ENCODE data around the gene THPO. TPM values are rescaled to one million over a fixed set of nuclear protein-coding genes. Genes with fewer than 3 reads are reported as not detected.
A peak's percentile ranks its signal among the peaks of the same experiment; 100 is the strongest.

Gene THPO
- polyA plus RNA-seq, 3 donors: not detected

DNA sequence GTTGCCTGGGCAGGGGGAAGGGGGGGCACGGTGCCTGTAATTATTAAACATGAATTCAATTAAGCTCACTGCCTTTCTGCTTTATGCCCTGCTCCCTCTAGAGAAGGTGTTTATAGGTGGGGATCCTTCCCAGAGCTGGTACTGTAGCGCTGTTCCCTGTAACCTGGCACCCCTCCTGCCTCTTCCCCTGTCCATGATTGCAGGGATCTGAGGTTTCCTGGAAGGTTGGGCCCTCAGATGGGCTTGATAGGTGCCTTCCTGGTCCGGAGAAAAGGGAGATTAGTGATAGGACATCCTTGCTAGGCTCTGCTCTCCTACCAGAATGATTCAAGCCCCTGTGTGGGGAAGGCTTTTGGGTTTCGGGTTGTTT lies 42.7 kb downstream of the THPO start:
- no peaks in the 10 kb centered on the region for H3K9me3 Mint-ChIP-seq
- peak overlapping the region; percentile 78 to 87 for H3K27ac ChIP-seq (ENCODE audit: low read depth in 1 of 2, low read length in 2 of 2)
- TF ChIP-seq CTCF (IDR thresholded peaks at IDR 0.05): no peak
- no peaks in the 10 kb centered on the region for H3K9me3 ChIP-seq (replicated peaks in 1 of 2; ENCODE audit: control insufficient read depth in 1 of 2, insufficient read depth in 1 of 2, low read length in 2 of 2)
- peaks cover 50% of the 10 kb centered on the region for H4K20me1 ChIP-seq (ENCODE audit: insufficient read depth, low read length)
- peaks cover 65 to 66% of the 10 kb centered on the region in 2 donors for H3K36me3 Mint-ChIP-seq
- peaks cover 0 to 15% (median 10%) of the 10 kb centered on the region in 3 donors for H3K27me3 Mint-ChIP-seq (ENCODE audit: low read depth in 3 of 3)
- H2AFZ ChIP-seq (ENCODE audit: insufficient read depth, low read depth, low read length, poor library complexity, severe bottlenecking): peak overlapping the region; percentile 78
- peak overlapping the region; percentile 84 for H3K9ac ChIP-seq (ENCODE audit: insufficient read depth, low read length, poor library complexity, severe bottlenecking)
- H3K4me2 ChIP-seq (replicated peaks; ENCODE audit: extremely low read depth, low read length, poor library complexity, severe bottlenecking): peak overlapping the region; percentile 85
- peaks cover 0 to 4% of the 10 kb centered on the region in 2 donors for H3K27me3 ChIP-seq (ENCODE audit: control insufficient read depth in 2 of 2, insufficient read depth in 2 of 2, low read length in 2 of 2)
- no peak for DNase-seq
- peak overlapping the region; percentile 90 to 97 for H3K4me3 Mint-ChIP-seq
- WGBS (ENCODE audit: insufficient coverage): 50% methylated on average over 1 of the region's 4 CpGs
- intact Hi-C loops (cut with micrococcal nuclease): no loop called here
- peaks cover 39% of the 10 kb centered on the region for H3K4me1 Mint-ChIP-seq
- H3K4me1 ChIP-seq (ENCODE audit: control insufficient read depth in 1 of 2, insufficient read depth in 2 of 2, low read length in 2 of 2): peaks cover 27 to 33% of the 10 kb centered on the region in 2 donors
- peaks cover 22% of the 10 kb centered on the region for H3K79me2 ChIP-seq (ENCODE audit: insufficient read depth, low read length)
- H3K4me3 ChIP-seq (replicated peaks in 1 of 3; ENCODE audit: low read depth in 2 of 3, low read length in 3 of 3): peak overlapping the region in 2 of 3 experiments; percentile 78 to 84
- peaks cover 50 to 51% of the 10 kb centered on the region in 2 donors for H3K36me3 ChIP-seq (replicated peaks in 1 of 2; ENCODE audit: control insufficient read depth in 1 of 2, insufficient read depth in 2 of 2, low read length in 2 of 2)
- peak overlapping the region; percentile 93 to 97 (median 97) for H3K27ac Mint-ChIP-seq

DNA sequence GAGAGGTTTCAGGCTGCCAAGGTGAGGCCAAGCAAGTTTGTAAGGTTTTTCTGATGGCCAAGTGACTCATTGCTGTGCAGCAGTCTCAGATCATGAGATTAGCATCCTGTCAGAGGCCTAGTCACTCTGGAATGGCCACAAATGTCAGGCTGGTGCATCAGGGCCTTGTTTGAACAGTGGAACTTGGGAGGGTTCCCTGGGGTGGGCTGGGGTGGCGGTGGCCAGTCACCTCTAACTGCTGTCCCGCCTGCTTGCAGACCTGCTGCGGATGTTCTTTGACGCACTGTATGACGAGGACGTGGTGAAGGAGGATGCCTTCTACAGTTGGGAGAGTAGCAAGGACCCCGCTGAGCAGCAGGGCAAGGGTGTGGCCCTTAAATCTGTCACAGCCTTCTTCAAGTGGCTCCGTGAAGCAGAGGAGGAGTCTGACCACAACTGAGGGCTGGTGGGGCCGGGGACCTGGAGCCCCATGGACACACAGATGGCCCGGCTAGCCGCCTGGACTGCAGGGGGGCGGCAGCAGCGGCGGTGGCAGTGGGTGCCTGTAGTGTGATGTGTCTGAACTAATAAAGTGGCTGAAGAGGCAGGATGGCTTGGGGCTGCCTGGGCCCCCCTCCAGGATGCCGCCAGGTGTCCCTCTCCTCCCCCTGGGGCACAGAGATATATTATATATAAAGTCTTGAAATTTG lies 43.4 kb downstream of the THPO start:
- peaks cover 27 to 32% of the 10 kb centered on the region in 2 donors for H3K4me1 ChIP-seq (ENCODE audit: control insufficient read depth in 1 of 2, insufficient read depth in 2 of 2, low read length in 2 of 2)
- TF ChIP-seq CTCF (IDR thresholded peaks at IDR 0.05): no peak

More for the DNA sequence above, 43.4 kb downstream of the THPO start:
- H3K27me3 Mint-ChIP-seq (ENCODE audit: low read depth in 3 of 3): peaks cover 0 to 15% (median 10%) of the 10 kb centered on the region in 3 donors
- 66% methylated on average over 5 of the region's 15 CpGs for WGBS (ENCODE audit: insufficient coverage)
- Histone ChIP-seq H4K20me1 (ENCODE audit: insufficient read depth, low read length) (peaks cover 50% of the 10 kb centered on the region), H3K36me3 (replicated peaks in 1 of 2; ENCODE audit: control insufficient read depth in 1 of 2, insufficient read depth in 2 of 2, low read length in 2 of 2) (peaks cover 56 to 57% of the 10 kb centered on the region in 2 donors), H3K27ac (ENCODE audit: low read depth in 1 of 2, low read length in 2 of 2) (peak overlapping the region; percentile 78 to 87), H3K4me3 (replicated peaks in 1 of 3; ENCODE audit: low read depth in 2 of 3, low read length in 3 of 3) (no peak overlapping the region), H2AFZ (ENCODE audit: insufficient read depth, low read depth, low read length, poor library complexity, severe bottlenecking) (no peak overlapping the region), H3K79me2 (ENCODE audit: insufficient read depth, low read length) (peaks cover 22% of the 10 kb centered on the region), H3K9ac (ENCODE audit: insufficient read depth, low read length, poor library complexity, severe bottlenecking) (peak overlapping the region; percentile 84), H3K9me3 (replicated peaks in 1 of 2; ENCODE audit: control insufficient read depth in 1 of 2, insufficient read depth in 1 of 2, low read length in 2 of 2) (no peaks in the 10 kb centered on the region), H3K27me3 (ENCODE audit: control insufficient read depth in 2 of 2, insufficient read depth in 2 of 2, low read length in 2 of 2) (peaks cover 0 to 4% of the 10 kb centered on the region in 2 donors), H3K4me2 (replicated peaks; ENCODE audit: extremely low read depth, low read length, poor library complexity, severe bottlenecking) (no peak overlapping the region)
- no peak overlapping the region for H3K4me3 Mint-ChIP-seq
- peaks cover 38% of the 10 kb centered on the region for H3K4me1 Mint-ChIP-seq
- intact Hi-C loops (cut with micrococcal nuclease): no loop called here
- peak overlapping the region; percentile 75 to 97 (median 97) for H3K27ac Mint-ChIP-seq
- H3K36me3 Mint-ChIP-seq: peaks cover 70 to 72% of the 10 kb centered on the region in 2 donors
- DNase-seq: peak in 2 of 3 donors; percentile 28 to 83
- H3K9me3 Mint-ChIP-seq: no peaks in the 10 kb centered on the region
